ENCODE measurements around the gene KMT2D. TPM values are rescaled to one million over a fixed set of nuclear protein-coding genes. Genes with fewer than 3 reads are reported as not detected.
A peak's percentile ranks its signal among the peaks of the same experiment; 100 is the strongest.

Gene KMT2D
- total RNA-seq, 3 donors from 2014 or later (not counting 1 experiment from before 2014, with no cell fraction given): 164 to 186 (median 182) TPM

DNA sequence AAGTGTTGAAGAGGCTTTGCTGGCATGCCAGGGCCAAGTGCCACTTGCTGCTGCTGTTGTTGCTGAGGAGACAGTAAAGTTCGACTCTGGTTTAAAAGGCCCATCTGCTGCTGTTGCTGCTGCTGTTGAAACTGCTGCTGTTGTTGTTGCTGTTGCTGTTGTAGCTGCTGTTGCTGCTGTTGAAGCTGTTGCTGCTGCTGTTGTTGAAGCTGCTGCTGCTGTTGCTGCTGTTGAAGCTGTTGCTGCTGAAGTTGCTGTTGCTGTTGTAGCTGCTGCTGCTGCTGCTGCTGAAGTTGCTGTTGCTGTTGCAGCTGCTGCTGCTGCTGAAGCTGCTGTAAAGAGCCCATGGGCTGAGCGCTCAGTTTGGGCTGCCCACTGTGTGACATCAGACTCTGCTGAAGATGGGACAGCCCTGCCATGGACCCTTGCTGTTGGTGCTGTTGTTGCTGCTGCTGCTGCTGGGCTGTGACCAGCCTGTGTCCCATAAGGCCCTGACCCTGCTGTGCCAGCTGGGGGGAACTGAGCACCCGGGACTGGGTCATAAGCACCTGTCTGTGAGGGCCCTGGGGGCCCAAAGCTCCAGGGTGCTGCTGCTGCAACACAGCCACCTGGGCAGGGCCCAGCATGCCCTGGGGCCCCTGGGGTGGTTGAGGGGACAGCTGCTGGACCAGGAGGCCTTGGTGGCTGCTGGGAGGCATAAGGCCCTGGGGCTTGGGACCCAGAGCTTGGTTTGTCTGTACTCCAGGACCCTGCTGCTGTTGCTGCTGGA lies 27.7 kb downstream of the KMT2D start:
- H3K4me1 ChIP-seq (ENCODE audit: control insufficient read depth, insufficient read depth, low read length): no peaks in the 10 kb centered on the region
- 87% methylated on average over 3 of the region's 3 CpGs for WGBS (ENCODE audit: insufficient coverage)
- H3K4me3 ChIP-seq (ENCODE audit: low read length): no peak overlapping the region
- intact Hi-C loops (cut with micrococcal nuclease): no loop called here
- DNase-seq: no peak
- H3K9me3 ChIP-seq (ENCODE audit: control insufficient read depth, insufficient read depth, low read length): no peaks in the 10 kb centered on the region
- H3K27ac Mint-ChIP-seq: peak overlapping the region in 1 of 2 donors; percentile 48
- H3K36me3 Mint-ChIP-seq: no peaks in the 10 kb centered on the region
- H3K27ac ChIP-seq (ENCODE audit: low read length): no peak overlapping the region
- H3K4me1 Mint-ChIP-seq: peaks cover 0 to 5% of the 10 kb centered on the region in 2 donors
- H3K27me3 ChIP-seq (ENCODE audit: control insufficient read depth, insufficient read depth, low read length): no peaks in the 10 kb centered on the region
- peak in 1 of 3 donors; percentile 27 for ATAC-seq
- H3K9me3 Mint-ChIP-seq: no peaks in the 10 kb centered on the region
- TF ChIP-seq, protein P1, sequence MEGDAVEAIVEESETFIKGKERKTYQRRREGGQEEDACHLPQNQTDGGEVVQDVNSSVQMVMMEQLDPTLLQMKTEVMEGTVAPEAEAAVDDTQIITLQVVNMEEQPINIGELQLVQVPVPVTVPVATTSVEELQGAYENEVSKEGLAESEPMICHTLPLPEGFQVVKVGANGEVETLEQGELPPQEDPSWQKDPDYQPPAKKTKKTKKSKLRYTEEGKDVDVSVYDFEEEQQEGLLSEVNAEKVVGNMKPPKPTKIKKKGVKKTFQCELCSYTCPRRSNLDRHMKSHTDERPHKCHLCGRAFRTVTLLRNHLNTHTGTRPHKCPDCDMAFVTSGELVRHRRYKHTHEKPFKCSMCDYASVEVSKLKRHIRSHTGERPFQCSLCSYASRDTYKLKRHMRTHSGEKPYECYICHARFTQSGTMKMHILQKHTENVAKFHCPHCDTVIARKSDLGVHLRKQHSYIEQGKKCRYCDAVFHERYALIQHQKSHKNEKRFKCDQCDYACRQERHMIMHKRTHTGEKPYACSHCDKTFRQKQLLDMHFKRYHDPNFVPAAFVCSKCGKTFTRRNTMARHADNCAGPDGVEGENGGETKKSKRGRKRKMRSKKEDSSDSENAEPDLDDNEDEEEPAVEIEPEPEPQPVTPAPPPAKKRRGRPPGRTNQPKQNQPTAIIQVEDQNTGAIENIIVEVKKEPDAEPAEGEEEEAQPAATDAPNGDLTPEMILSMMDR (IDR thresholded peaks at IDR 0.05): no peak
- H3K36me3 ChIP-seq (ENCODE audit: control insufficient read depth, insufficient read depth, low read length): peaks cover 67% of the 10 kb centered on the region
- no peaks in the 10 kb centered on the region for H3K27me3 Mint-ChIP-seq (ENCODE audit: low read depth in 2 of 2)
- no peak overlapping the region for H3K4me3 Mint-ChIP-seq

DNA sequence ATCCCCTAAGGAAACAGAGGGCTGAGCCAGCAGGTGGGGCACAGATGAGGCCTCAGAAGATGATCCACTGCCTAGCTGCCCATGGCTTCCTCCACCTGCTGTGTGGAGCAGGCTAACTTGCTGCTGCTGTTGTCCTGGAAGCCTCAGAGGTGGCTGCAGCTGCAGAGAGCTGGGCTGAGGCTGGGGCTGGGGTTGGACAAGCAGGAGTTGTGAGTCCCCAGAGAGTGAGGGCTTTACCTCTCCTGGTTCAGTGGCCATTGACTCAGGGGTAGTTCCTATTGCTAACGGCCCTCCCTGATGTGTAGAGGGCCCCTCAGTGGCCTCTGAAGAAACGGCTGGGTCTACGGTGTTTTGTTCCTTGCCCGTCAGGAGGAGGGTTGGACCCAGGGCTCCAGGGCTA lies 28.3 kb downstream of the KMT2D start:
- H3K9me3 Mint-ChIP-seq: no peaks in the 10 kb centered on the region
- TF ChIP-seq, protein P1 (IDR thresholded peaks at IDR 0.05): no peak
- 84% methylated on average over 4 of the region's 4 CpGs for WGBS (ENCODE audit: insufficient coverage)
- ATAC-seq (no peak), DNase-seq (no peak)
- no peak overlapping the region for H3K4me3 ChIP-seq (ENCODE audit: low read length)
- peaks cover 66% of the 10 kb centered on the region for H3K36me3 ChIP-seq (ENCODE audit: control insufficient read depth, insufficient read depth, low read length)
- H3K27me3 ChIP-seq (ENCODE audit: control insufficient read depth, insufficient read depth, low read length): no peaks in the 10 kb centered on the region
- peaks cover 0 to 5% of the 10 kb centered on the region in 2 donors for H3K4me1 Mint-ChIP-seq
- no peaks in the 10 kb centered on the region for H3K36me3 Mint-ChIP-seq
- H3K9me3 ChIP-seq (ENCODE audit: control insufficient read depth, insufficient read depth, low read length): no peaks in the 10 kb centered on the region
- H3K4me1 ChIP-seq (ENCODE audit: control insufficient read depth, insufficient read depth, low read length): no peaks in the 10 kb centered on the region
- no peaks in the 10 kb centered on the region for H3K27me3 Mint-ChIP-seq (ENCODE audit: low read depth in 2 of 2)
- H3K27ac Mint-ChIP-seq: no peak overlapping the region
- no peak overlapping the region for H3K27ac ChIP-seq (ENCODE audit: low read length)
- intact Hi-C loops (cut with micrococcal nuclease): no loop called here
- H3K4me3 Mint-ChIP-seq: no peak overlapping the region

DNA sequence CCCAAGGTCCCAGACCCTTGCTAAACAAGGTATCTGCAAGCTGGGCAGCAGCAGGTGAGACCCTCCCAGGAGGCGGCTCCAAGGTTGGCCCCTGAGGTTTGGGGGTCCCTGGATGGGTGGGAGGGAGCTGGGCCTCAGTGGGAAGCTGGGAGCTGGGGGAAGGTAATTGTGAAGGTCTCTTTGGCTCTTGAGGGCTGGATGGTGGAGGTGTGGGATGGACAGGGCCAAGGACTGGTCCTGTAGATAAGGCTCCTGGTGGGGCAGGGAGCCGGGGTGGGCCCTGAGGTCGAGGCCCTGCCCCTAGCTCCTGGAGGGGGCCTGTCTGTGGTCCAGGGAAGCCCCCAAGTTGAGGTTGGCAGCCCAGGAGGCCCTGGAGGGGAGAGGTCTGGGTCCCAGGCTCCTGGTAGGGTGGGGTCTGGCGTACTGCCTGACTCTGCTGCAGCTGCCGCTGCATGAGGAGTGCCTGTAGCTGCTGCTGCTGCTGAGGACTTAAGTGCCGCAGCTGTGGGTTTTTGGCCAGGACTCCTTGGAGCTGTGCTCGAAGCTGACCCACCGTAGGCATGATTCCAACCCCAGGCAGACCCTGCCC lies 28.9 kb downstream of the KMT2D start:
- Histone ChIP-seq H3K4me1 (ENCODE audit: control insufficient read depth, insufficient read depth, low read length) (no peaks in the 10 kb centered on the region), H3K27me3 (ENCODE audit: control insufficient read depth, insufficient read depth, low read length) (no peaks in the 10 kb centered on the region), H3K9me3 (ENCODE audit: control insufficient read depth, insufficient read depth, low read length) (no peaks in the 10 kb centered on the region), H3K27ac (ENCODE audit: low read length) (no peak overlapping the region), H3K4me3 (ENCODE audit: low read length) (no peak overlapping the region), H3K36me3 (ENCODE audit: control insufficient read depth, insufficient read depth, low read length) (peaks cover 64% of the 10 kb centered on the region)
- ATAC-seq (no peak), DNase-seq (no peak)
- H3K27ac Mint-ChIP-seq: peak overlapping the region in 1 of 2 donors; percentile 38
- H3K4me3 Mint-ChIP-seq: no peak overlapping the region
- no peaks in the 10 kb centered on the region for H3K27me3 Mint-ChIP-seq (ENCODE audit: low read depth in 2 of 2)
- peaks cover 0 to 5% of the 10 kb centered on the region in 2 donors for H3K4me1 Mint-ChIP-seq
- TF ChIP-seq, protein P1 (IDR thresholded peaks at IDR 0.05): no peak
- WGBS (ENCODE audit: insufficient coverage): 96% methylated on average over 8 of the region's 8 CpGs
- H3K36me3 Mint-ChIP-seq: no peaks in the 10 kb centered on the region
- H3K9me3 Mint-ChIP-seq: no peaks in the 10 kb centered on the region
- intact Hi-C loops (cut with micrococcal nuclease): no loop called here

Measured in natural killer cell (primary cell).